RWPE2 (cell line): ENCODE data around the gene CFAP100.
A peak's percentile ranks its signal among the peaks of the same experiment; 100 is the strongest.

Experiments used
- ATAC-seq: fragments of 200-7000 bp; cut with Tn5 transposase; 3 replicates; pipeline ENCODE4 v1.9.1; 2021; ENCODE audit warnings: low read depth
- DNase-seq: peaks from one replicate; pipeline ENCODE4 v3.0.0-alpha.2; 2020; ENCODE audit warnings: low spot score
- H3K27ac ChIP-seq: fragments of 450-650 bp; 2 replicates; pipeline ENCODE4 v1.5.1; 2017; ENCODE audit warnings: mild to moderate bottlenecking; ENCODE audit not compliant: poor library complexity, severe bottlenecking
- H3K27me3 ChIP-seq: fragments of 250-450 bp; sonication (Bioruptor Pico); 2 replicates; pipeline ENCODE4 v1.5.1; 2021; ENCODE audit warnings: mild to moderate bottlenecking, moderate library complexity; ENCODE audit not compliant: insufficient read depth, poor library complexity, severe bottlenecking
- H3K36me3 ChIP-seq: fragments of 250-450 bp; sonication (Bioruptor Pico); 2 replicates; pipeline ENCODE4 v1.5.1; 2020; ENCODE audit warnings: low read depth, mild to moderate bottlenecking, moderate library complexity
- H3K4me1 ChIP-seq: fragments of 250-450 bp; sonication (Bioruptor Pico); 2 replicates; pipeline ENCODE4 v1.5.1; 2021; ENCODE audit warnings: mild to moderate bottlenecking, moderate library complexity; ENCODE audit not compliant: insufficient read depth, poor library complexity, severe bottlenecking
- H3K4me3 ChIP-seq: fragments of 250-450 bp; sonication (Bioruptor Pico); 2 replicates; pipeline ENCODE4 v1.5.1; 2021; ENCODE audit warnings: mild to moderate bottlenecking, moderate library complexity; ENCODE audit not compliant: severe bottlenecking
- H3K9me3 ChIP-seq: fragments of 250-450 bp; sonication (Bioruptor Pico); 2 replicates; pipeline ENCODE4 v1.5.1; 2021; ENCODE audit warnings: mild to moderate bottlenecking, moderate library complexity; ENCODE audit not compliant: severe bottlenecking
- TF ChIP-seq, protein P1 (sequence below): fragments of 450-650 bp; IDR thresholded peaks from one replicate; pipeline ENCODE4 v1.5.1; 2017; ENCODE audit warnings: mild to moderate bottlenecking, moderate library complexity; ENCODE audit not compliant: poor library complexity, severe bottlenecking

Gene CFAP100

DNA sequence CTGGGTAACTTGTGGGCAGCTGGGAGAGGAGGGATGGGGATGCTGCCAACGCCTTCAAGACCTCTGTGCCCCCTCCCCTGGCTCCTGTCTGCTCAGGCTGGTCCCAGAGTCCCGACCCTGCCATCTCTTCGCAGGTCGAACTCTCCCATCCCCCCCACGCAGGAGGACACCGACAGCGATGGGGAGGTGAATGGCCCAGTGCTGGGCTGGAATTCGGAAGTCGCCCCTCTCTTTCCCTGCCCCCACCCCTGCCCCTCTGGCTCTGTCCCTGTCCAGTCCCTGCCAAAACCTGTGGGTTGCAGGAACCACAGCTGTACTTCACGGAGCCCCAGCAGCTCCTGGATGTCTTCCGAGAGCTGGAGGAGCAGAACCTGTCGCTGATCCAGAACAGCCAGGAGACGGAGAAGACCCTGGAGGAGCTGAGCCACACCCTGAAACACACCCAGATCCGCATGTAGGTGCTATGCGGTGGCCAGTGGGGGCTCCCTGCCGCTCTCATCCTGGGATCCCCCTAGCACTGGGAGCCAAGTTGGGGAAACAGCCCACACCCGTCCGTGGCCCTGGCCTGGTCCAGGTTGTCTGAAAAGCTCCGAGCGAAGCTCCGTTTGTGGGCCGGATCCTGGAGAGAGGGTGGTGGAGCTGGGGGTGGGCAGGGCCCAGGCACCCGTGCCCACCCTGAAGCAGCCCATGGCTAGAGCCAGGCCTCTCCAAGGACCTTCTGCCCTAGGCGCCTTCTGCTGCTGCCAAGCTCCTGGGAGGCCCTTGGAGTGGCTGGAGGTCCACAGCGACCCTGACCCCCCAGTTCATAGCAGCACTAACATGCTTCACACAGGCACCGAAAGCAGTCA lies 28.7 kb downstream of the CFAP100 start:
- ATAC-seq: peak; percentile 9; the same call in 1 of the 3 replicates
- peak; percentile 42 for DNase-seq
- H3K27me3 ChIP-seq: no peaks in the 10 kb centered on the region
- H3K9me3 ChIP-seq: no peaks in the 10 kb centered on the region
- no peak overlapping the region for H3K27ac ChIP-seq
- H3K4me3 ChIP-seq: no peak overlapping the region
- H3K4me1 ChIP-seq: peaks cover 11% of the 10 kb centered on the region
- TF ChIP-seq, protein P1, sequence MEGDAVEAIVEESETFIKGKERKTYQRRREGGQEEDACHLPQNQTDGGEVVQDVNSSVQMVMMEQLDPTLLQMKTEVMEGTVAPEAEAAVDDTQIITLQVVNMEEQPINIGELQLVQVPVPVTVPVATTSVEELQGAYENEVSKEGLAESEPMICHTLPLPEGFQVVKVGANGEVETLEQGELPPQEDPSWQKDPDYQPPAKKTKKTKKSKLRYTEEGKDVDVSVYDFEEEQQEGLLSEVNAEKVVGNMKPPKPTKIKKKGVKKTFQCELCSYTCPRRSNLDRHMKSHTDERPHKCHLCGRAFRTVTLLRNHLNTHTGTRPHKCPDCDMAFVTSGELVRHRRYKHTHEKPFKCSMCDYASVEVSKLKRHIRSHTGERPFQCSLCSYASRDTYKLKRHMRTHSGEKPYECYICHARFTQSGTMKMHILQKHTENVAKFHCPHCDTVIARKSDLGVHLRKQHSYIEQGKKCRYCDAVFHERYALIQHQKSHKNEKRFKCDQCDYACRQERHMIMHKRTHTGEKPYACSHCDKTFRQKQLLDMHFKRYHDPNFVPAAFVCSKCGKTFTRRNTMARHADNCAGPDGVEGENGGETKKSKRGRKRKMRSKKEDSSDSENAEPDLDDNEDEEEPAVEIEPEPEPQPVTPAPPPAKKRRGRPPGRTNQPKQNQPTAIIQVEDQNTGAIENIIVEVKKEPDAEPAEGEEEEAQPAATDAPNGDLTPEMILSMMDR: no peak
- H3K36me3 ChIP-seq: no peaks in the 10 kb centered on the region

DNA sequence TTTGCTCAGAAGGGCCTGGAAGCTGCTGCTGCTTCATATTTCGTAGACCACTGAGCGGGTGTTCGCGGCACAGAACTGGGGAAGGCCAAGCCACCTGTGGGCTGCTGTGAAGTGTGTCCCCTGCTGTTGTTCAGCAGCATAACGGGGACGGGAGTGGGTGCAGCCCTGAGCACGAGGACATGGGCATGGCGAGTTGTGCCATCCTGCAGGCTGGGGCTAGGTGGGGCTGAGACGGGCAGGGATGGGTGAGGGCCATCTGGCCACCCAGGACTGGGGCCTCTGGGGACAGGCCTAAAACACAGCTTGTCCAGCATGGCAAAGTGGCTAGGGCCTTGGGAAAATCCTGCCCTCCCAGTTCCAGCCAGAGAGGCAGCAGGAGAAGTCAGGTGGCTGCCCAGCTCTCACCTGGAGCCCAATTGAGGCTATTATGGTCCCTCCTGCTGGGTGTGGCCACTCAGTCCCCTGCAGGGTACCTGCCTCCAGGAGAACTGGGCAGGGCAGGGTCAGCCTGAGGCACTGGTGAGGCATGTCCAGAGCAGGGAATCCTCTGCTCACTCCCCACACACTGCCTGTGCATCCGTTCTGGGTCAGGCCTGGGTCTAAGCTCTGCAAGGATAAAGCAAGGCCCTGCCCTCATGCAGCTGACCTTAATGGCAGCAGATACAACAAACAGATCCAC lies 29.5 kb downstream of the CFAP100 start:
- H3K4me3 ChIP-seq: no peak overlapping the region
- H3K36me3 ChIP-seq: no peaks in the 10 kb centered on the region
- H3K9me3 ChIP-seq: no peaks in the 10 kb centered on the region
- peaks cover 11% of the 10 kb centered on the region for H3K4me1 ChIP-seq
- no peak for DNase-seq
- no peak for ATAC-seq
- H3K27me3 ChIP-seq: no peaks in the 10 kb centered on the region
- TF ChIP-seq, protein P1: no peak
- H3K27ac ChIP-seq: no peak overlapping the region

DNA sequence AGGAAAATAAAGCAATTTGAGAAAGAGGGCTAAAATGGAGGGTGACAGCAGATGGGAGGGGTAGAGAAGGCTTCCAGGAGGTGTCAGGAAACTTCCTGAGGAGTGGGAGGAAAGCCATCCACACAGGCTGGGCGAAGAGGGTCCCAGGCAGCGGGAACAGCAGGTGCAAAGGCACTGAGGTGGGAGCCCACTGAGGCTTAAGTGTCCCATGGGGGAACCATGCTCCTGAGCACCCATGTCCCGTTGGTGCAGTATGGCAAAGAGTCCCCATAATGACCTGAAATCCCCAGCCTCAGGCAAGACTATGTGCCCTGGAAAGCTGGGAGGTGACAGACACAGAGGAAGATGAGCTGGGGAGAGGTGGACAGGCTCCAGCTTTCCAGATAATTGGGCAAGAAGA lies 30.0 kb downstream of the CFAP100 start:
- TF ChIP-seq, protein P1: no peak
- Histone ChIP-seq H3K27me3 (no peaks in the 10 kb centered on the region), H3K9me3 (no peaks in the 10 kb centered on the region), H3K36me3 (no peaks in the 10 kb centered on the region), H3K4me3 (no peak overlapping the region), H3K27ac (no peak overlapping the region), H3K4me1 (peaks cover 9% of the 10 kb centered on the region)
- DNase-seq (no peak), ATAC-seq (no peak)

DNA sequence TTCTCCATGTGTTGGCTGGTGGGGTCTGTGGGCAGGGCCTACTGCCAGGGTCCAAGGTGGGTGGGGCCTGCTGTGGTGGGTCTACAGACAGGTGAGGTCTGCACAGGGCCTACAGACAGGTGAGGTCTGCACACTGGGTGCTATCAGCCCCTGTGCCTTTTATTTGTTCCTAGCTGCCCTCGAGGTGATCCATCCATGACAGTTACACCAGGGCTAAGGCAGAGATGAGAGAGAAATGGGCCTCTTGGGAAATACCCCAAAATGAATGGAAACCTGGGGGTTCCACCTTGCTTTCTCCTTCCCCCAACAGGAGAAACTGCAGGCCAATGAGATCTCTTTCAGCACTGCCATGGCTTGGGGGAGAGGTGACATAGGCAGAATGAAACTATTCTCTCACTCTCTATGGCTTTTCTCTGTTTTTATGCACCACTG lies 36.4 kb downstream of the CFAP100 start:
- DNase-seq (no peak), ATAC-seq (no peak)
- Histone ChIP-seq H3K27me3 (no peaks in the 10 kb centered on the region), H3K27ac (no peak overlapping the region), H3K4me3 (no peak overlapping the region), H3K36me3 (no peaks in the 10 kb centered on the region), H3K4me1 (no peaks in the 10 kb centered on the region), H3K9me3 (no peaks in the 10 kb centered on the region)
- TF ChIP-seq, protein P1: no peak
